Middle frontal gyrus (tissue), 1 donor: ENCODE results near the gene TIGD6.
"Not testable (repeated sequence)": the region's sequence is repeated elsewhere in the genome, so short reads cannot be mapped to it uniquely, and the experiment has no call there.

ENCODE experiments used
- DNase-seq: peaks from one replicate; pipeline ENCODE4 v3.0.0-alpha.2; 2015; ENCODE audit warnings: low spot score; ENCODE audit errors: extremely low spot score

TIGD6 gene

GRCh38 chr5:149943177-149943949 is 57.1 kb downstream of the TIGD6 start:
- DNase-seq, result not testable (repeated sequence)
